Upper lobe of left lung (tissue), 4 donors: ENCODE measurements around the gene UQCC2.

Source experiments
- EP300 ChIP-seq, 4 donors: sonication (generic); formaldehyde crosslinking; IDR thresholded peaks; one replicate each; pipeline ENCODE4 v1.5.1; 2017; ENCODE audit warnings: antibody characterized with exemption in 4 of 4, control low read depth in 2 of 4
- POLR2A ChIP-seq, 4 donors: fragments of 450-650 bp; IDR thresholded peaks; one replicate each; pipeline ENCODE4 v1.5.1; 2016 to 2017; ENCODE audit warnings: antibody characterized with exemption in 4 of 4, mild to moderate bottlenecking in 2 of 4
- POLR2AphosphoS5 ChIP-seq, 2 donors: sonication (generic); formaldehyde crosslinking; IDR thresholded peaks; one replicate each; pipeline ENCODE4 v1.5.1; 2017; ENCODE audit warnings: antibody characterized with exemption in 2 of 2
- TF ChIP-seq, protein P1 (sequence below), 6 experiments: fragments of 450-650 bp in 4 of 6; fragments of 200-600 bp in 2 of 6; sonication (generic) in 2 of 6; IDR thresholded peaks; one replicate each; pipeline ENCODE4 v1.5.1; 2016 to 2019; ENCODE audit warnings: antibody characterized with exemption in 6 of 6

DNA sequence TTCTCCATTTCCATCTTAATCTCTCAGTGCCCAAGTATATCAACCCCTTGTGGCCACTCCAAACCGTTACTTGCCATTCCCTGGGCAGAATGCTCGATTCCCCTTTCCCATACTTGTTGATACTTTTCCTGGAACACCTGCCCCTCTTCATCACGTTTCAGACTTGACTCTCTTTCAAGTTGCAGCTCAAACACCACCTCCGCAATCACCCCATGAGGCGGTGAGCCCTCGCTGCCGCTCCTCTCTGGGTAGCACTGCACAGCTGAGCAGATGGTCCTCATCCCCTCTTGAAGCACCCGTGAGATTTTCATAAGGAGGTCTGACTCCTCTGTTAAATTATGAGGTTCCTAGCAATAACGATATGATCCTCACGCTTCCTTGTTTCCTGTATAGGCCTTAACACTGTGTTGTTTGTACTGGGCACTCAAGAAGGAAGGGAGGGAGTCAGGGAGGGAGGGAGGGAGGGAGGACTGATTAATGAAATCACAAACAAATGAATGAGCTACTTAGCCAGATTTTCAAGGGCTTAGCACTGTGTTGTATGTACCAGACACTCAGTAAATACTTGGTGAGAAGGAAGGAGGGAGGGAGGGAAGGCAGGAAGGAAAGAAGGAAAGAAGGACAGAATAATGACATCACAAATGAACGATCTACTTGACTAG is 8.0 kb upstream of the UQCC2 start:
- TF ChIP-seq, protein P1, sequence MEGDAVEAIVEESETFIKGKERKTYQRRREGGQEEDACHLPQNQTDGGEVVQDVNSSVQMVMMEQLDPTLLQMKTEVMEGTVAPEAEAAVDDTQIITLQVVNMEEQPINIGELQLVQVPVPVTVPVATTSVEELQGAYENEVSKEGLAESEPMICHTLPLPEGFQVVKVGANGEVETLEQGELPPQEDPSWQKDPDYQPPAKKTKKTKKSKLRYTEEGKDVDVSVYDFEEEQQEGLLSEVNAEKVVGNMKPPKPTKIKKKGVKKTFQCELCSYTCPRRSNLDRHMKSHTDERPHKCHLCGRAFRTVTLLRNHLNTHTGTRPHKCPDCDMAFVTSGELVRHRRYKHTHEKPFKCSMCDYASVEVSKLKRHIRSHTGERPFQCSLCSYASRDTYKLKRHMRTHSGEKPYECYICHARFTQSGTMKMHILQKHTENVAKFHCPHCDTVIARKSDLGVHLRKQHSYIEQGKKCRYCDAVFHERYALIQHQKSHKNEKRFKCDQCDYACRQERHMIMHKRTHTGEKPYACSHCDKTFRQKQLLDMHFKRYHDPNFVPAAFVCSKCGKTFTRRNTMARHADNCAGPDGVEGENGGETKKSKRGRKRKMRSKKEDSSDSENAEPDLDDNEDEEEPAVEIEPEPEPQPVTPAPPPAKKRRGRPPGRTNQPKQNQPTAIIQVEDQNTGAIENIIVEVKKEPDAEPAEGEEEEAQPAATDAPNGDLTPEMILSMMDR (IDR thresholded peaks at IDR 0.05), result no peak
- TF ChIP-seq POLR2A (IDR thresholded peaks at IDR 0.05) (no peak), EP300 (IDR thresholded peaks at IDR 0.05) (no peak), POLR2AphosphoS5 (IDR thresholded peaks at IDR 0.05) (no peak)
